GM12878 (cell line): Measurements from ENCODE around the gene THADA. TPM values are rescaled to one million over a fixed set of nuclear protein-coding genes. Genes with fewer than 3 reads are reported as not detected.

Source experiments
- ATAC-seq: fragments of 200-7000 bp; cut with Tn5 transposase; 3 replicates; pipeline ENCODE4 v1.9.1; 2020; ENCODE audit warnings: mild to moderate bottlenecking, moderate library complexity
- Bru-seq: library from RNA; stranded (reverse); fragments of 400-500 nt; gene quantifications from one replicate; lab custom pipeline; 2021; lab: Mats Ljungman, UMichigan
- BruChase-seq, 2 experiments: library from RNA; stranded (reverse); fragments of 400-500 nt; gene quantifications; one replicate each; lab custom pipeline; 2021; lab: Mats Ljungman, UMichigan
- BruUV-seq: library from RNA; stranded (reverse); fragments of 400-500 nt; replicated peaks from 2 replicates; lab custom pipeline; 2021; lab: Mats Ljungman, UMichigan
- CTCF ChIA-PET: fragments of 300-600 bp; sonication (Branson Sonifier 250); formaldehyde crosslinking; extraction: SDS; loops from one replicate; lab custom pipeline; 2021; ENCODE audit warnings: inconsistent platforms; lab: Yijun Ruan, JAX
- POLR2A ChIA-PET: fragments of 350-600 bp; formaldehyde crosslinking; extraction: SDS; loops from one replicate; lab custom pipeline; 2021; ENCODE audit warnings: inconsistent platforms; lab: Charles Lee
- RAD21 ChIA-PET: fragments of 300-600 bp; sonication (Branson Sonifier 250); formaldehyde crosslinking; loops from one replicate; lab custom pipeline; 2023; ENCODE audit warnings: antibody characterized with exemption; ENCODE audit not compliant: unreplicated experiment; lab: Charles Lee
- SMC1A ChIA-PET: fragments of 300-600 bp; sonication (Branson Sonifier 250); formaldehyde crosslinking; loops from one replicate; lab custom pipeline; 2023; ENCODE audit not compliant: unreplicated experiment, uncharacterized antibody; lab: Charles Lee
- DNase-seq: peaks from one replicate; pipeline ENCODE4 v3.0.0-alpha.2; 2011; ENCODE audit warnings: low read depth, low spot score
- FAIRE-seq: peaks from 3 replicates; lab custom pipeline; 2011; peaks lifted over from hg19 to GRCh38; lab: Jason Lieb, UNC
- H2AFZ ChIP-seq: 2 replicates; pipeline ENCODE4 v1.6.0; 2011; ENCODE audit warnings: low read depth, low read length, control low read depth; ENCODE audit not compliant: control insufficient read depth
- H3K27ac ChIP-seq: 2 replicates; pipeline ENCODE4 v1.5.1; 2011; ENCODE audit warnings: control low read depth; ENCODE audit not compliant: control insufficient read depth, insufficient read depth
- H3K27me3 ChIP-seq, 2 experiments: replicated peaks in 1 of 2; 2 replicates each; pipeline versions ENCODE4 v1.6.0 to v1.6.1; 2011; ENCODE audit warnings: low read length in 1 of 2; ENCODE audit not compliant: control insufficient read depth in 2 of 2, insufficient read depth in 2 of 2
- H3K36me3 ChIP-seq, 2 experiments: 2 replicates each; pipeline ENCODE4 v1.5.1; 2011; ENCODE audit warnings: low read length in 1 of 2; ENCODE audit not compliant: control insufficient read depth in 2 of 2, insufficient read depth in 2 of 2
- H3K4me1 ChIP-seq: 2 replicates; pipeline ENCODE4 v1.6.1; 2011; ENCODE audit warnings: mild to moderate bottlenecking, low read length, moderate library complexity, mixed read lengths; ENCODE audit not compliant: control insufficient read depth, insufficient read depth
- H3K4me2 ChIP-seq: 2 replicates; pipeline ENCODE4 v1.6.0; 2011; ENCODE audit warnings: control low read depth; ENCODE audit not compliant: control insufficient read depth, insufficient read depth
- H3K4me3 ChIP-seq: fragments of 200-600 bp; sonication (generic); 2 replicates; pipeline ENCODE4 v1.5.1; 2016
- H3K79me2 ChIP-seq: 2 replicates; pipeline ENCODE4 v1.6.0; 2011; ENCODE audit warnings: low read length; ENCODE audit not compliant: control insufficient read depth, insufficient read depth
- H3K9ac ChIP-seq: 2 replicates; pipeline ENCODE4 v1.8.0; 2011; ENCODE audit warnings: low read length, control low read depth, mixed read lengths; ENCODE audit not compliant: control insufficient read depth, insufficient read depth
- H3K9me3 ChIP-seq: replicated peaks from 3 replicates; pipeline ENCODE4 v1.5.1; 2011; ENCODE audit warnings: mild to moderate bottlenecking, low read length; ENCODE audit not compliant: control insufficient read depth, insufficient read depth
- H4K20me1 ChIP-seq: 2 replicates; pipeline ENCODE4 v1.6.0; 2011; ENCODE audit not compliant: control insufficient read depth, insufficient read depth
- CBFB ChIP-seq: IDR thresholded peaks from 2 replicates; pipeline ENCODE4 v1.6.1; 2016; ENCODE audit warnings: antibody characterized with exemption, low read depth
- JUND ChIP-seq: IDR thresholded peaks from 2 replicates; pipeline ENCODE4 v1.6.1; 2012; ENCODE audit warnings: low read depth, mild to moderate bottlenecking, low read length, improper control_type of control experiment, moderate library complexity
- MTA2 ChIP-seq: fragments of 450-650 bp; IDR thresholded peaks from 2 replicates; pipeline ENCODE4 v1.6.1; 2016; ENCODE audit warnings: low read depth, mild to moderate bottlenecking, moderate library complexity
- MXI1 ChIP-seq: fragments of 150-350 bp; IDR thresholded peaks from 2 replicates; pipeline ENCODE4 v1.6.1; 2011; ENCODE audit warnings: low read depth, mild to moderate bottlenecking, inconsistent platforms, low read length, improper control_type of control experiment
- NBN ChIP-seq: fragments of 450-650 bp; IDR thresholded peaks from 2 replicates; pipeline ENCODE4 v1.6.1; 2016
- NRF1 ChIP-seq: conservative IDR thresholded peaks from 2 replicates; pipeline ENCODE4 v1.6.1; 2011; ENCODE audit warnings: mild to moderate bottlenecking, low read depth, low read length, improper control_type of control experiment
- POLR2AphosphoS2 ChIP-seq: IDR thresholded peaks from 2 replicates; pipeline ENCODE4 v1.6.1; 2011; ENCODE audit warnings: low read depth, mild to moderate bottlenecking, low read length, improper control_type of control experiment, moderate library complexity
- TCF3 ChIP-seq: IDR thresholded peaks from 2 replicates; pipeline ENCODE4 v1.6.1; 2012; ENCODE audit warnings: low read depth, mild to moderate bottlenecking, low read length, borderline replicate concordance; ENCODE audit not compliant: insufficient read depth
- ZNF687 ChIP-seq: fragments of 450-650 bp; IDR thresholded peaks from 2 replicates; pipeline ENCODE4 v1.6.1; 2017; ENCODE audit warnings: mild to moderate bottlenecking, moderate library complexity
- WGBS: methylation state at CpG from one replicate; pipeline ENCODE4 v1.1.6; 2016; ENCODE audit warnings: low lambda C conversion rate; ENCODE audit not compliant: insufficient replicate concordance, insufficient coverage; ENCODE audit errors: missing lambda C conversion rate; 5-methylcytosine and 5-hydroxymethylcytosine counted together
- in situ Hi-C: fragments of 300-500 bp; cut with MboI; formaldehyde crosslinking; loops from 9 replicates; pipeline ENCODE4 v1.14.3; 2018; ENCODE audit warnings: mixed read lengths
- intact Hi-C: fragments of 100-400 bp; cut with micrococcal nuclease; formaldehyde crosslinking; loops from one replicate; pipeline ENCODE4 v1.14.2; 2022; ENCODE audit not compliant: unreplicated experiment
- long read RNA-seq, 2 experiments: library from polyadenylated mRNA; unstranded; transcript quantifications; one replicate each; pipeline ENCODE4 v2.0.0, GENCODE V29; 2019 to 2020
- polyA minus RNA-seq, 3 experiments: library from RNA; depleted of rRNA, polyadenylated mRNA; stranded (reverse); fragments of >200 nt; gene quantifications; 2 replicates each; pipeline ENCODE4 v1.2.3, GENCODE V29; 2011
- polyA plus RNA-seq, 11 experiments: library from polyadenylated mRNA; depleted of rRNA in 4 of 11; unstranded in 6 of 11; stranded (reverse) in 5 of 11; fragments of >200 nt; fragmentation: Nextera tagmentation in 4 of 11; fragmentation: Illumina TruSeq in 1 of 11; extraction: Ambion mirVana in 4 of 11; extraction: Trizol in 1 of 11; gene quantifications; 1 replicate in 1 of 11; 2 replicates in 10 of 11; pipeline versions ENCODE4 v1.2.1 to v1.2.3, GENCODE V29; 2011 to 2016; ENCODE audit warnings: inconsistent platforms in 2 of 11, missing spikeins in 2 of 11, low read depth in 1 of 11
- total RNA-seq, 4 experiments: library from RNA; depleted of rRNA in 3 of 4; stranded (reverse); fragments of >200 nt in 3 of 4; fragmentation: Illumina TruSeq in 1 of 4; extraction: Trizol in 1 of 4; gene quantifications; 2 replicates each; pipeline versions ENCODE4 v1.2.1 to v1.2.3, GENCODE V29; 2013 to 2021
- TF ChIP-seq, protein P1 (sequence below): fragments of 450-650 bp; IDR thresholded peaks from 2 replicates; pipeline ENCODE4 v1.6.1; 2018; ENCODE audit warnings: mild to moderate bottlenecking, low read depth, moderate library complexity; ENCODE audit not compliant: partially characterized antibody

THADA gene
- 137 and 153 TPM in 2 replicates for total RNA-seq (2013; cell fraction: nucleolus; rRNA removed)
- total RNA-seq (2014; rRNA removed) (24.5 and 28.4 TPM in 2 replicates), total RNA-seq (2014; rRNA removed; fragmentation: Illumina TruSeq; extraction: Trizol) (22.7 and 28.0 TPM in 2 replicates), total RNA-seq (2021) (32.6 and 33.2 TPM in 2 replicates), polyA plus RNA-seq (2011; rRNA removed) (22.2 and 23.6 TPM in 2 replicates), polyA plus RNA-seq (2014; fragmentation: Illumina TruSeq; extraction: Trizol) (21.6 and 24.5 TPM in 2 replicates), polyA plus RNA-seq (2014; fragmentation: Nextera tagmentation; extraction: Ambion mirVana) (10 to 100 TPM; 17.0 to 17.5 TPM), polyA plus RNA-seq (2014; rRNA removed) (14.6 and 17.9 TPM in 2 replicates), polyA plus RNA-seq (2016; fragmentation: Nextera tagmentation; extraction: Ambion mirVana) (10 to 100 TPM; 26.4 to 29.2 TPM), polyA minus RNA-seq (2011; rRNA and poly(A)+ RNA removed) (102 and 124 TPM in 2 replicates), Bru-seq, nascent RNA (percentile 62 among the genes with signal in this experiment), BruChase-seq, experiment 1, labeled RNA remaining after a 6-hour chase (percentile 56 among the genes with signal in this experiment), BruChase-seq, experiment 2, labeled RNA remaining after a 2-hour chase (percentile 57 among the genes with signal in this experiment)
- polyA plus RNA-seq (2011; ENCODE audit: low read depth) = 9.0 TPM
- 28.3 and 29.9 TPM in 2 replicates for polyA plus RNA-seq (2011; cell fraction: cytosol; rRNA removed)
- polyA plus RNA-seq (2011; cell fraction: nucleus; rRNA removed) = 54.5 and 75.9 TPM in 2 replicates
- polyA plus RNA-seq (2012) = 10.3 and 10.9 TPM in 2 replicates
- 20.2 and 22.7 TPM in 2 replicates for polyA minus RNA-seq (2011; cell fraction: cytosol; rRNA and poly(A)+ RNA removed)
- 56.2 and 102 TPM in 2 replicates for polyA minus RNA-seq (2011; cell fraction: nucleus; rRNA and poly(A)+ RNA removed)
- long read RNA-seq, experiment 1, partial matches to known transcripts = 4 of 15 reads
- long read RNA-seq, experiment 1, other reads (novel, unspliced or antisense) = 11 of 15 reads
- long read RNA-seq, experiment 2, partial matches to known transcripts = 28 of 91 reads
- long read RNA-seq, experiment 2, other reads (novel, unspliced or antisense) = 61 of 91 reads

- no peaks in the 10 kb centered on the region for H3K36me3 ChIP-seq
- intact Hi-C loops (no loop called here), in situ Hi-C loops (no loop called here)
- peak within 1 kb of the TSS; percentile 94 for H3K9ac ChIP-seq
- no peaks in the 10 kb centered on the region for H3K27me3 ChIP-seq
- ChIA-PET RAD21 (interaction anchor here (0.6 to 3.2 kb wide), 3 partner anchors 57 to 783 kb away, joined by 3 to 11 read pairs (median 3); no protein-coding TSS in a partner anchor), POLR2A (interaction anchor here (0.8 to 1.6 kb wide), 3 partner anchors 28 to 785 kb away, joined by 4 to 5 read pairs (median 5); no protein-coding TSS in a partner anchor), SMC1A (interaction anchor here (1.0 to 2.6 kb wide), 6 partner anchors 8 to 367 kb away, joined by 3 to 8 read pairs (median 4); no protein-coding TSS in a partner anchor), CTCF (interaction anchor here (0.6 to 3.0 kb wide), 8 partner anchors 10 to 736 kb away, joined by 3 to 17 read pairs (median 8); no protein-coding TSS in a partner anchor)
- TSS peak; percentile 81 for BruUV-seq
- DNase-seq = peak; percentile 98
- peak within 1 kb of the TSS; percentile 94 for H3K27ac ChIP-seq
- peaks cover 21% of the 10 kb centered on the region for H3K79me2 ChIP-seq
- peak; percentile 98 for ATAC-seq
- WGBS = under 1% methylated on average over 44 of the region's 52 CpGs
- H3K9me3 ChIP-seq = no peaks in the 10 kb centered on the region
- peak within 1 kb of the TSS; percentile 99 for H2AFZ ChIP-seq
- peak; percentile 97 for FAIRE-seq
- peak within 1 kb of the TSS; percentile 80 for H3K4me3 ChIP-seq
- no peaks in the 10 kb centered on the region for H4K20me1 ChIP-seq
- peak within 1 kb of the TSS; percentile 91 for H3K4me2 ChIP-seq
- peaks cover 3% of the 10 kb centered on the region; the same call in 1 of the 2 replicates for H3K4me1 ChIP-seq
- TF ChIP-seq NRF1 = no peak
- peak; percentile 98 for TF ChIP-seq MXI1
- peak; percentile 52; the same call in 1 of the 2 replicates for TF ChIP-seq JUND
- peak; percentile 76; the same call in 1 of the 2 replicates for TF ChIP-seq MTA2
- TF ChIP-seq POLR2AphosphoS2 = peak; percentile 85
- peak; percentile 91 for TF ChIP-seq ZNF687
- TF ChIP-seq TCF3 = peak; percentile 7; the same call in 1 of the 2 replicates
- peak; percentile 100 for TF ChIP-seq NBN
- TF ChIP-seq, protein P1, sequence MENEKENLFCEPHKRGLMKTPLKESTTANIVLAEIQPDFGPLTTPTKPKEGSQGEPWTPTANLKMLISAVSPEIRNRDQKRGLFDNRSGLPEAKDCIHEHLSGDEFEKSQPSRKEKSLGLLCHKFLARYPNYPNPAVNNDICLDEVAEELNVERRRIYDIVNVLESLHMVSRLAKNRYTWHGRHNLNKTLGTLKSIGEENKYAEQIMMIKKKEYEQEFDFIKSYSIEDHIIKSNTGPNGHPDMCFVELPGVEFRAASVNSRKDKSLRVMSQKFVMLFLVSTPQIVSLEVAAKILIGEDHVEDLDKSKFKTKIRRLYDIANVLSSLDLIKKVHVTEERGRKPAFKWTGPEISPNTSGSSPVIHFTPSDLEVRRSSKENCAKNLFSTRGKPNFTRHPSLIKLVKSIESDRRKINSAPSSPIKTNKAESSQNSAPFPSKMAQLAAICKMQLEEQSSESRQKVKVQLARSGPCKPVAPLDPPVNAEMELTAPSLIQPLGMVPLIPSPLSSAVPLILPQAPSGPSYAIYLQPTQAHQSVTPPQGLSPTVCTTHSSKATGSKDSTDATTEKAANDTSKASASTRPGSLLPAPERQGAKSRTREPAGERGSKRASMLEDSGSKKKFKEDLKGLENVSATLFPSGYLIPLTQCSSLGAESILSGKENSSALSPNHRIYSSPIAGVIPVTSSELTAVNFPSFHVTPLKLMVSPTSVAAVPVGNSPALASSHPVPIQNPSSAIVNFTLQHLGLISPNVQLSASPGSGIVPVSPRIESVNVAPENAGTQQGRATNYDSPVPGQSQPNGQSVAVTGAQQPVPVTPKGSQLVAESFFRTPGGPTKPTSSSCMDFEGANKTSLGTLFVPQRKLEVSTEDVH = no peak
- peak; percentile 81 for TF ChIP-seq CBFB
Measured at GRCh38 chr2:43595603-43596412, at the start of gene THADA. Gene THADA (minus strand): TSS chr2:43596038. CDS start chr2:43592392, 3,646 bp downstream.
